Measurements from ENCODE around the gene DDX55. TPM values are rescaled to one million over a fixed set of nuclear protein-coding genes. Genes with fewer than 3 reads are reported as not detected.

The DDX55 gene, protein sequence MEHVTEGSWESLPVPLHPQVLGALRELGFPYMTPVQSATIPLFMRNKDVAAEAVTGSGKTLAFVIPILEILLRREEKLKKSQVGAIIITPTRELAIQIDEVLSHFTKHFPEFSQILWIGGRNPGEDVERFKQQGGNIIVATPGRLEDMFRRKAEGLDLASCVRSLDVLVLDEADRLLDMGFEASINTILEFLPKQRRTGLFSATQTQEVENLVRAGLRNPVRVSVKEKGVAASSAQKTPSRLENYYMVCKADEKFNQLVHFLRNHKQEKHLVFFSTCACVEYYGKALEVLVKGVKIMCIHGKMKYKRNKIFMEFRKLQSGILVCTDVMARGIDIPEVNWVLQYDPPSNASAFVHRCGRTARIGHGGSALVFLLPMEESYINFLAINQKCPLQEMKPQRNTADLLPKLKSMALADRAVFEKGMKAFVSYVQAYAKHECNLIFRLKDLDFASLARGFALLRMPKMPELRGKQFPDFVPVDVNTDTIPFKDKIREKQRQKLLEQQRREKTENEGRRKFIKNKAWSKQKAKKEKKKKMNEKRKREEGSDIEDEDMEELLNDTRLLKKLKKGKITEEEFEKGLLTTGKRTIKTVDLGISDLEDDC
- 27.6 to 31.7 TPM (median 30.1 TPM) in 5 replicates for total RNA-seq (2022; extraction: Qiagen RNA extraction)

DNA sequence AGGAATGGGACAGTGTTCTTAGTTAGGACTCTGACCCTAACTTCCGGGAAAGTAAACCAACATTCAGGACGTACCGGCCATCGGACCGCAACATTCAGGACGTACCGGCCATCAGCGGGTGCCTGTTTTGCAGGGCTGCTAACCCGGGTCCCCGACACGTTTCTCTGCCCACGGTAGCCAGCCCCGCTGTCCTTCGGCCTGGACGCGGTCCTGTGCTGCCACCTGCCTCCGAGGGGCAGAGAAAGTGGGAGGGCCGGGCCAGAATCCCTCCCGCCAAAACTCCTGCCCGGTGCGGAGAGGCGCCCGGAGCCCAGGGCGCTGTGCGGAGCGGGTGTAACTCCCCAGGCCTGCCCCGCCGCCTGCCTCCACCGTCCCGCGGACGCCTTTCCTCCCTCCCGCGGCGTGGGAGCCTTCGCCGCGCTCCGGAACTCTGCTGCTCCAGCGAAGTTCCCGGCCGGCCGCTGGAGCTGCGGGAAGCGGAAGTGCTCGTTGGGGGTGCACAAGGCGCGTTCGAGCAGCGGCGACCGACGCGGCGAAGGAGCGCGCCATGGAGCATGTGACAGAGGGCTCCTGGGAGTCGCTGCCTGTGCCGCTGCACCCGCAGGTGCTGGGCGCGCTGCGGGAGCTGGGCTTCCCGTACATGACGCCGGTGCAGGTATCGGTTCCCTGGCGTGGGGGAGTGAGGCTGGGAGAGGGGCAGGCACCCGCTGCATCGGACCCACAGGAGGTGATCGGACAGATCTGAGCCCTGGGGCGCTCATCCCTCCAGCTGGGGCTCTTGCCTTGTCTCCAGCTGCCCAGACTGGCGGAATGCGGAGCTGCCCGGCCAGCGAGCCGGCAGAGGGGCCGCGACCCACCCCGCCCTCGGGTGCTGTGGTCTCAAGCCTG, at the start of gene DDX55:
Gene DDX55, plus strand, starts transcription at position 498 of the 888 bp plus-strand sequence. Its CDS starts 50 bp downstream, at position 548.

DNA sequence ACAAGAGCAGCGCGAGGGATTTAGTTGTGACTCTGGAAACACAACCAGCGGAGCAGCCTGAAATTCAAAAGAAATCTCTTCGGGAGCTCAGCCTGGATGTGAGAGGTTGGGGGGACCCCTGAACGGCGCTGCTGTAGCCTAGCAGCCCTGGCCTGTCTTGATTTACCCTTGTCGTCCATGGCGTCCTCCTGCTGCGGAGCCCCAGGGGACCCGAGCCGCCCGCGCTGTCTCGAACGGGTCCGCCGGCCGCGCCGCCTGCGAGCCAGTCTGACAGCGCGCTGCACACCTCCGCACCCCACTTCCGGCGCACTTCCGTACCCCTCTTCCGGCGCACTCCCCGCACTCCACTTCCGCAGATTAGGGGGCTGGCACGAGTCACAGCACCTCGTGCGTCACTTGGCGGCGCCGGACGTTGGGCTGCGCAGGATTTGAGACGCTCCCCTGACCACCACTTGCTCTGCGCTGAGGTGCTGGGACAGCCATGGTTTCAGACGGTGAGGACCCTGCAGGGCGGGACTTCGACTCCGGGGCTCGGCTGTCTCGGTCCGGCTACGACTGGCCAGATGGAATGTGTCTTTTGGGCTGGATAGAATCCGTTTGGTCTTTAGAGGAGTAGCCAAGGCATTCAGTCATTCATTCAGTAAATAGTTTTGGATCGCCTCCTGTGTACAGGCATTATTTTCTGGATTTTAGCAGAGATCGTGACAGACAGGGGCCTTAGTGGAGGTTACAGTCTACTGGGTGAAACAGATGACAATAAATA, 31.7 kb downstream of the DDX55 start, which contains the start of the genes EIF2B1 and GTF2H3:
Gene EIF2B1, minus strand, starts transcription at position 308 of the 763 bp plus-strand sequence. Its CDS starts 129 bp downstream, at position 179.
Gene GTF2H3, plus strand, starts transcription at position 451 of the 763 bp plus-strand sequence. Its CDS starts 31 bp downstream, at position 482.

Other genes with a start within 250 kb of the DDX55 start
- 17.6 to 28.0 TPM (median 22.2 TPM) in 5 replicates for gene SBNO1, start 237.3 kb upstream of the DDX55 start, total RNA-seq (2022; extraction: Qiagen RNA extraction)
- 50.2 to 54.8 TPM (median 53.6 TPM) in 5 replicates for gene KMT5A, start 218.0 kb upstream of the DDX55 start, total RNA-seq (2022; extraction: Qiagen RNA extraction)
- 1.5 to 2.0 TPM (median 1.6 TPM) in 5 replicates for gene RILPL2, start 165.4 kb upstream of the DDX55 start, total RNA-seq (2022; extraction: Qiagen RNA extraction)
- 16.8 to 21.8 TPM (median 19.8 TPM) in 5 replicates for gene SNRNP35, start 144.0 kb upstream of the DDX55 start, total RNA-seq (2022; extraction: Qiagen RNA extraction)
- 10.1 to 14.6 TPM (median 11.1 TPM) in 5 replicates for gene RILPL1, start 68.4 kb upstream of the DDX55 start, total RNA-seq (2022; extraction: Qiagen RNA extraction)
- gene TMED2, start 17.5 kb upstream of the DDX55 start, total RNA-seq (2022; extraction: Qiagen RNA extraction), result 168 to 201 TPM (median 187 TPM) in 5 replicates
- 29.4 to 35.4 TPM (median 33.7 TPM) in 5 replicates for gene EIF2B1, start 31.6 kb downstream of the DDX55 start, total RNA-seq (2022; extraction: Qiagen RNA extraction)
- 22.4 to 39.1 TPM (median 28.0 TPM) in 5 replicates for gene GTF2H3, start 31.7 kb downstream of the DDX55 start, total RNA-seq (2022; extraction: Qiagen RNA extraction)
- gene TCTN2, start 69.0 kb downstream of the DDX55 start, total RNA-seq (2022; extraction: Qiagen RNA extraction), result 11.7 to 13.9 TPM (median 13.5 TPM) in 5 replicates
- gene ATP6V0A2, start 110.3 kb downstream of the DDX55 start, total RNA-seq (2022; extraction: Qiagen RNA extraction), result 15.4 to 23.0 TPM (median 21.3 TPM) in 5 replicates
- 0.19 to 0.45 TPM (median 0.23 TPM) in 5 replicates for gene DNAH10, start 160.2 kb downstream of the DDX55 start, total RNA-seq (2022; extraction: Qiagen RNA extraction)

Data from A549 treated with Mapracorat at 1 μM for 4 hours (cell line).